IPS DF 6.9 (cell line): ENCODE measurements around the gene B4GALT1.

Experiments
- DNase-seq: peaks from one replicate; pipeline ENCODE4 v3.0.0-alpha.2; 2013; ENCODE audit warnings: low read depth, low spot score
- H3K27ac ChIP-seq: one replicate; pipeline ENCODE4 v1.5.1; 2013; ENCODE audit warnings: low read length, control low read depth
- H3K27me3 ChIP-seq: 2 replicates; pipeline ENCODE4 v1.6.1; 2013; ENCODE audit warnings: mild to moderate bottlenecking, low read length; ENCODE audit not compliant: control insufficient read depth, insufficient read depth
- H3K36me3 ChIP-seq: 2 replicates; pipeline ENCODE4 v1.6.1; 2013; ENCODE audit warnings: low read length; ENCODE audit not compliant: control insufficient read depth, insufficient read depth
- H3K4me1 ChIP-seq: 2 replicates; pipeline ENCODE4 v1.6.1; 2013; ENCODE audit warnings: low read length; ENCODE audit not compliant: control insufficient read depth, insufficient read depth
- H3K4me3 ChIP-seq: 2 replicates; pipeline ENCODE4 v1.5.1; 2013; ENCODE audit warnings: mild to moderate bottlenecking, low read length
- H3K9me3 ChIP-seq: 2 replicates; pipeline ENCODE4 v1.6.1; 2013; ENCODE audit warnings: low read length, inconsistent platforms; ENCODE audit not compliant: control insufficient read depth, insufficient read depth
- WGBS: extraction: QIAGEN DNeasy Blood & Tissue Kit; methylation state at CpG from one replicate; pipeline ENCODE4 v1.1.7; 2013; ENCODE audit warnings: mixed read lengths, missing lambda C conversion rate; ENCODE audit not compliant: insufficient read length, insufficient coverage; 5-methylcytosine and 5-hydroxymethylcytosine counted together

The B4GALT1 gene

GRCh38 chr9:33182519-33182918 is 15.4 kb upstream of the B4GALT1 start:
- Histone ChIP-seq H3K27me3 (no peaks in the 10 kb centered on the region), H3K36me3 (no peaks in the 10 kb centered on the region), H3K27ac (no peak overlapping the region), H3K4me1 (no peaks in the 10 kb centered on the region), H3K9me3 (no peaks in the 10 kb centered on the region; the same call in 1 of the 2 replicates), H3K4me3 (no peak overlapping the region)
- WGBS: no CpG with 5 or more reads among the region's 2 CpGs
- no peak for DNase-seq

- Histone ChIP-seq H3K4me3 (no peak overlapping the region), H3K27me3 (no peaks in the 10 kb centered on the region), H3K36me3 (no peaks in the 10 kb centered on the region), H3K27ac (no peak overlapping the region), H3K9me3 (no peaks in the 10 kb centered on the region), H3K4me1 (no peaks in the 10 kb centered on the region)
- no peak for DNase-seq
- WGBS: no CpG with 5 or more reads among the region's 8 CpGs
These were observed 13.5 kb upstream of the B4GALT1 start for GRCh38 chr9:33180526-33181184.

GRCh38 chr9:33178972-33179697 is 12.0 kb upstream of the B4GALT1 start:
- no CpG with 5 or more reads among the region's 3 CpGs for WGBS

GRCh38 chr9:33177639-33178038 is 10.5 kb upstream of the B4GALT1 start:
- no peaks in the 10 kb centered on the region for H3K36me3 ChIP-seq

More at GRCh38 chr9:33178972-33179697, 12.0 kb upstream of the B4GALT1 start:
- Histone ChIP-seq H3K36me3 (no peaks in the 10 kb centered on the region), H3K27me3 (no peaks in the 10 kb centered on the region), H3K9me3 (no peaks in the 10 kb centered on the region), H3K27ac (no peak overlapping the region), H3K4me3 (no peak overlapping the region), H3K4me1 (no peaks in the 10 kb centered on the region)
- no peak for DNase-seq

GRCh38 chr9:33177086-33177485 is 9.9 kb upstream of the B4GALT1 start:
- WGBS: no CpG with 5 or more reads among the region's 4 CpGs
- Histone ChIP-seq H3K4me1 (no peaks in the 10 kb centered on the region), H3K9me3 (no peaks in the 10 kb centered on the region), H3K27me3 (no peaks in the 10 kb centered on the region), H3K36me3 (no peaks in the 10 kb centered on the region), H3K27ac (no peak overlapping the region), H3K4me3 (no peak overlapping the region)
- no peak for DNase-seq

More at GRCh38 chr9:33177639-33178038, 10.5 kb upstream of the B4GALT1 start:
- H3K27me3 ChIP-seq: no peaks in the 10 kb centered on the region
- no peak overlapping the region for H3K27ac ChIP-seq
- H3K4me3 ChIP-seq: no peak overlapping the region
- no peaks in the 10 kb centered on the region for H3K9me3 ChIP-seq
- DNase-seq: no peak
- no peaks in the 10 kb centered on the region for H3K4me1 ChIP-seq

- H3K27me3 ChIP-seq: no peaks in the 10 kb centered on the region
These were observed 8.7 kb upstream of the B4GALT1 start for GRCh38 chr9:33175649-33176325.

GRCh38 chr9:33172256-33173238 is 5.4 kb upstream of the B4GALT1 start:
- H3K36me3 ChIP-seq: no peaks in the 10 kb centered on the region
- WGBS: no CpG with 5 or more reads among the region's 8 CpGs
- DNase-seq: no peak
- H3K4me3 ChIP-seq: no peak overlapping the region
- no peaks in the 10 kb centered on the region; the same call in 1 of the 2 replicates for H3K27me3 ChIP-seq
- 0 out of 2 replicates have a peak, but pooled peaks cover 1% of the 10 kb centered on the region for H3K4me1 ChIP-seq
- H3K9me3 ChIP-seq: no peaks in the 10 kb centered on the region
- H3K27ac ChIP-seq: no peak overlapping the region

More at GRCh38 chr9:33175649-33176325, 8.7 kb upstream of the B4GALT1 start:
- no peaks in the 10 kb centered on the region for H3K36me3 ChIP-seq
- no peak for DNase-seq
- H3K4me1 ChIP-seq: no peaks in the 10 kb centered on the region
- H3K4me3 ChIP-seq: no peak overlapping the region
- H3K27ac ChIP-seq: no peak overlapping the region
- WGBS: no CpG with 5 or more reads among the region's 6 CpGs
- no peaks in the 10 kb centered on the region for H3K9me3 ChIP-seq

- peaks cover 3% of the 10 kb centered on the region; the same call in 1 of the 2 replicates for H3K4me1 ChIP-seq
- H3K9me3 ChIP-seq: no peaks in the 10 kb centered on the region
- DNase-seq: peak; percentile 20
- no CpG with 5 or more reads among the region's 11 CpGs for WGBS
- H3K27me3 ChIP-seq: no peaks in the 10 kb centered on the region; the same call in 1 of the 2 replicates
- no peak overlapping the region for H3K4me3 ChIP-seq
- H3K27ac ChIP-seq: no peak overlapping the region
- H3K36me3 ChIP-seq: no peaks in the 10 kb centered on the region
These were observed 3.6 kb upstream of the B4GALT1 start for GRCh38 chr9:33170464-33171415.

GRCh38 chr9:33168941-33169544 is 1.9 kb upstream of the B4GALT1 start:
- no peaks in the 10 kb centered on the region for H3K9me3 ChIP-seq
- no peak overlapping the region for H3K27ac ChIP-seq
- DNase-seq: no peak

More at GRCh38 chr9:33168941-33169544, 1.9 kb upstream of the B4GALT1 start:
- H3K4me3 ChIP-seq: no peak overlapping the region
- H3K27me3 ChIP-seq: no peaks in the 10 kb centered on the region; the same call in 1 of the 2 replicates
- no CpG with 5 or more reads among the region's 1 CpG for WGBS
- H3K4me1 ChIP-seq: peaks cover 5% of the 10 kb centered on the region; the same call in 1 of the 2 replicates
- H3K36me3 ChIP-seq: no peaks in the 10 kb centered on the region
